IMR-90 (cell line): Measurements from ENCODE around the gene CRYAA.

Source experiments
- CTCF ChIP-seq: conservative IDR thresholded peaks from 2 replicates; pipeline ENCODE4 v1.5.1; 2012; ENCODE audit warnings: mild to moderate bottlenecking, low read depth, low read length, improper control_type of control experiment
- NFE2L2 ChIP-seq: fragments of 150-350 bp; IDR thresholded peaks from 2 replicates; pipeline ENCODE4 v1.6.1; 2016; ENCODE audit warnings: low read depth, mild to moderate bottlenecking, low read length
- POLR2A ChIP-seq: IDR thresholded peaks from 2 replicates; pipeline ENCODE4 v1.6.1; 2012; ENCODE audit warnings: mild to moderate bottlenecking, low read depth, low read length
- RAD21 ChIP-seq: IDR thresholded peaks from 2 replicates; pipeline ENCODE4 v1.6.1; 2012; ENCODE audit warnings: low read length, improper control_type of control experiment
- TF ChIP-seq, protein P1 (sequence below): fragments of 150-350 bp; IDR thresholded peaks from 2 replicates; pipeline ENCODE4 v1.6.1; 2017; ENCODE audit warnings: mild to moderate bottlenecking, antibody characterized with exemption, low read length, low read depth

DNA sequence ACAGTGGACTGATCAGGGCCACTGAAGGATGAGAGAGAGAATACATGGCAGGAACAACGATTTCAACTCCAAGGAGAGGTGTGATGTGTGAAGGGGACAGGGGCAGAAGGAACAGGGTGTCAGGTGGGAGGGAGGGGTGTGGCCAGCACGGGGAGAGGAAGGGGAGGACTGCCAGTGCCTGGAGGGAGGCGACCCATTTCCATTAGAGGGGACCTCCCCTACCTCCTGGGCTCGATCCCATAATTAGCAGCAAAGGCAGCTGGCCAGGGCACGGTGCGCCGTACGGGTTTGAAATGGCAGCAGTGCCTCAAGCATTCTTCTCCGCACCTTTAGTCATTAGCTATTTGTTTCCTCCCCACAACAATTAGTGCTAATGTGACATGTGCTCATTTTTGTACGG, 22.7 kb downstream of the CRYAA start:
- TF ChIP-seq, protein P1, sequence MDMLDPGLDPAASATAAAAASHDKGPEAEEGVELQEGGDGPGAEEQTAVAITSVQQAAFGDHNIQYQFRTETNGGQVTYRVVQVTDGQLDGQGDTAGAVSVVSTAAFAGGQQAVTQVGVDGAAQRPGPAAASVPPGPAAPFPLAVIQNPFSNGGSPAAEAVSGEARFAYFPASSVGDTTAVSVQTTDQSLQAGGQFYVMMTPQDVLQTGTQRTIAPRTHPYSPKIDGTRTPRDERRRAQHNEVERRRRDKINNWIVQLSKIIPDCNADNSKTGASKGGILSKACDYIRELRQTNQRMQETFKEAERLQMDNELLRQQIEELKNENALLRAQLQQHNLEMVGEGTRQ: no peak
- no peak for TF ChIP-seq CTCF
- TF ChIP-seq NFE2L2: no peak
- TF ChIP-seq POLR2A: no peak
- TF ChIP-seq RAD21: no peak
